Erythroblast (primary cell): ENCODE results near the gene STK11.
A peak's percentile ranks its signal among the peaks of the same experiment; 100 is the strongest.
"Not testable (repeated sequence)": the region's sequence is repeated elsewhere in the genome, so short reads cannot be mapped to it uniquely, and the experiment has no call there.

Experiments used
- DNase-seq, 2 experiments: peaks; one replicate each; lab custom pipeline; 2025; lab: John Stamatoyannopoulos, UW
- GATA1 ChIP-seq: IDR thresholded peaks from 2 replicates; pipeline ENCODE4 v1.6.1; 2011; ENCODE audit warnings: low read depth, mild to moderate bottlenecking, control low read depth, low read length, moderate library complexity
- POLR2A ChIP-seq: IDR thresholded peaks from 2 replicates; pipeline ENCODE4 v1.6.1; 2011; ENCODE audit warnings: mild to moderate bottlenecking, low read length

STK11 gene

GRCh38 chr19:1238369-1239303 is 33.1 kb downstream of the STK11 start:
- DNase-seq: no peak
- TF ChIP-seq POLR2A (no peak), GATA1 (no peak)

- TF ChIP-seq POLR2A (no peak), GATA1 (no peak)
Observed at GRCh38 chr19:1239420-1239795, 33.8 kb downstream of the STK11 start.

GRCh38 chr19:1239796-1240737 is 34.5 kb downstream of the STK11 start:
- DNase-seq: peak; percentile 95 to 96

More at GRCh38 chr19:1239420-1239795, 33.8 kb downstream of the STK11 start:
- no peak for DNase-seq

DNA sequence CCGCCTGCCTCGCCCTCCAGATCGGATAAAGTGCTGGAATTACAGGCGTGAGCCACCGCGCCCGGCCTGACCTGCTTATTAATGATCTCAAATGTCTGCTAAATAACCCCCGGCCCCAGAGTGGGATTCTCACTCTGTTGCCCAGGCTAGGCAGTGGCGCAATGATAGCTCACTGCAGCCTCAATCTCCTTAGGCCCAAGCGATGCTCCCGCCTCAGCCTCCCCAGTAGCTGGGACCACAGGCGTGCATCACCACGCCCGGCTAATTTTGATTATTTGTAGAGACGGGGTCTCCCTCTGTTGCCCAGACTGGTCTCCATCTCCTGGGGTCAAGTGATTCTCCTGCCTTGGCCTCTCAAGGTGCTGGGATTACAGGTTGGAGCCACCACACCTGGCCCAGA is 35.3 kb downstream of the STK11 start:
- TF ChIP-seq POLR2A (no peak), GATA1 (no peak)
- DNase-seq: no peak

More at GRCh38 chr19:1239796-1240737, 34.5 kb downstream of the STK11 start:
- TF ChIP-seq GATA1 (no peak), POLR2A (no peak)

DNA sequence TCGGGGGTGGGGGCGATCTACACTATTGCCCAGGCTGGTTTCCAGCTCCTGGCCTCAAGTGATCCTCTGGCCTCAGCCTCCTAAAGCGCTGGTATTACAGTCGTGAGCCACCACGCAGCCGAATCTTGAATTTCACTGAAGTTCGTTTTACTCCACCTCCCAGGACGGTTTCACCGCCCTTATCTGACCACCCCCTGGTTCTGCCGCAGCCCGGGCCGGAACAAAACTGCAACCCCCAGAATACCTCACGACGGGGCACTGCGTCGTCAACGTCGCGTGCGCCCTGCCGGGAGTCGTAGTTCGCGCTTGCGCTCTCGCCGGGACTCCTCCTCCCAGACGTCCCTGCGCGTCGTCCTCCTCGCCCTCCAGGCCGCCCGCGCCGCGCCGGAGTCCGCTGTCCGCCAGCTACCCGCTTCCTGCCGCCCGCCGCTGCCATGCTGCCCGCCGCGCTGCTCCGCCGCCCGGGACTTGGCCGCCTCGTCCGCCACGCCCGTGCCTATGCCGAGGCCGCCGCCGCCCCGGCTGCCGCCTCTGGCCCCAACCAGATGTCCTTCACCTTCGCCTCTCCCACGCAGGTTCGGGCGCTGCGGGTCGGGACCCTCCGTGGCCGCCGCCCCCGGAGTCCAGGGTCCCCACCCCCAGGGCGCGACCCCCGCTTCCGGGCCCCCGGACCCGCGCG is 36.0 kb downstream of the STK11 start, which contains the start of gene ATP5F1D:
Gene ATP5F1D, plus strand, starts transcription at position 335 of the 679 bp plus-strand sequence. Its CDS starts 100 bp downstream, at position 435.
- peak; percentile 98 for DNase-seq
- TF ChIP-seq GATA1 (no peak), POLR2A (peak; percentile 72)

- TF ChIP-seq GATA1 (no peak), POLR2A (no peak)
- DNase-seq: peak; percentile 86 to 92
Observed at GRCh38 chr19:1243768-1244692, 38.5 kb downstream of the STK11 start.

DNA sequence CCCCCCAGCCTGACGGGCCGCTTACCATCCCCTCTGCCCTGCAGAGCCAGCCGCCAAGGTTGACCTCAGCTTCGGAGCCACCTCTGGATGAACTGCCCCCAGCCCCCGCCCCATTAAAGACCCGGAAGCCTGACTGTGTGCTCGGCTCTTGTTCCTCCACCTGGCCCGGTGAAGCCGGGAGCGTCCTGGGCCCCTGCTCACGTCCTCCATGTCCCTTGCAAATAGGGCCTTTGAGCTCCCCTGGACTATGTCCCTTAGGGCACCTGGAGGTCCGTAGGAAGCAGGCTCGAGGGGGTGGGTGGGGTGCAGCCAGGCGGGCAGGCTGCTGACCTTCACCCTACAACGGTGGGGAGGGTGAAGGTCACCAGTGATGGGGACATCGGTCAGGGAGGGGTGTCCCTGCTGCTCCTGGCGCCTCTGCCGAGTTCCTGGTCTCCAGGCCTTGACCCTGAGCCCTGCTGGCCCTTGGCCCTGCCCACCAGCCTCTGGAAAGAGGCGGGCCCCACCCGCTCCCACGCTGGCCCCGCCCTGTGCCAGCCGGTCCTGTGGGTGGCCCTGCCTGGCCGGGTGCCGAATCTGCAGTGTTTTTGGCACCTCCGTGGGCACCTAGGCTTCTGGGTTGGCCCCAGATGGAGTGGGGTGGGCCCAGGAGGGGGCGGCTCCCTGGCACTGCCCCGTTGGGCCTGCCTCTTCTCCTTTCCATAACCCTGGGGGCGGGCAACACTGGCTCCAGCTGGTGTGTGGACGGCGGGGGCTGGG is 39.3 kb downstream of the STK11 start:
- no peak for DNase-seq
- TF ChIP-seq GATA1 (no peak), POLR2A (peak; percentile 14)

DNA sequence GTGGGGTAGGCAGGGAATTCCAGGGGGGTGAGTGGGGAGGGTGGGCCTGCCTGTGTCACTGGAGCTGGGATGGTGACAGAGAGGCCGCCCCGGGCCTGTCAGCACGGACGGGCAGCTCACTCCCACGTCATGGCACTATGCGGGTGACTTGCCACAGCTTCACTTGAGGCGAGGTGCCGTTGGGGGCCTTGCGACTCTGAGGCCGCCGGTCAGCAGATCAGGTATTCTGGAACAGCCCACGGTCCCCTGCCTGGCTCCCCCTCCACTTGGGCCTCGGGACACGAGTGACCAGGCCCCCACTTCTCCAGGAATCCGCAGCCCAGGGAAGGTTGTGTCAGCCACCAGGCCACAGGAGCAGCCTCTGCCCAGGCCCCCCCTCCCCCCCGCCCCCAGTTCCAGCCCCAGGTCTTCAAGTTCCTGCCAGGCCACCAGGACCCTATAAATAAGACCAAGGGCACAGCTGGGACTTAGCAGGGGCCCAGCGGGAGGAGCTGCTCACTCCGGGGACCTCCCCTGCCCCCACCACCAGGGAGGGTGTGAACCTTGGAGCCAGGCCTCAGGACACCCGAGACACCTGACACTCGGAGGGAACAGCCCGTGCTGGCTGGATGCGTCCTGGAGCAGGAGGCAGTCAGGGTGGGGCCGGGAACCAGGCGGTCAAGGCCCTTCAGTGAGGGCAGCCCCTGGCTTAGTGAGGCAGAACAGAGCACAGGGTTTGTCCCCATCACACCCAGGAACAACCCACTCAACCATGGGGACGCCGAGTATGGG is 40.1 kb downstream of the STK11 start:
- DNase-seq: no peak
- TF ChIP-seq POLR2A (no peak), GATA1 (no peak)

- DNase-seq: not testable (repeated sequence)
Observed at GRCh38 chr19:1246265-1247087, 40.9 kb downstream of the STK11 start.

GRCh38 chr19:1247748-1248138 is 42.2 kb downstream of the STK11 start:
- DNase-seq: no peak
- TF ChIP-seq POLR2A (no peak), GATA1 (no peak)
